ENCODE results near the gene CYTH2. TPM values are rescaled to one million over a fixed set of nuclear protein-coding genes. Genes with fewer than 3 reads are reported as not detected.

CYTH2 gene
- total and polyA plus RNA-seq, 9 of the 15 experiments (the other 6 are each of a cell fraction or from before 2014, with no cell fraction given): 1.8 to 45.2 (median 23.8) TPM

DNA sequence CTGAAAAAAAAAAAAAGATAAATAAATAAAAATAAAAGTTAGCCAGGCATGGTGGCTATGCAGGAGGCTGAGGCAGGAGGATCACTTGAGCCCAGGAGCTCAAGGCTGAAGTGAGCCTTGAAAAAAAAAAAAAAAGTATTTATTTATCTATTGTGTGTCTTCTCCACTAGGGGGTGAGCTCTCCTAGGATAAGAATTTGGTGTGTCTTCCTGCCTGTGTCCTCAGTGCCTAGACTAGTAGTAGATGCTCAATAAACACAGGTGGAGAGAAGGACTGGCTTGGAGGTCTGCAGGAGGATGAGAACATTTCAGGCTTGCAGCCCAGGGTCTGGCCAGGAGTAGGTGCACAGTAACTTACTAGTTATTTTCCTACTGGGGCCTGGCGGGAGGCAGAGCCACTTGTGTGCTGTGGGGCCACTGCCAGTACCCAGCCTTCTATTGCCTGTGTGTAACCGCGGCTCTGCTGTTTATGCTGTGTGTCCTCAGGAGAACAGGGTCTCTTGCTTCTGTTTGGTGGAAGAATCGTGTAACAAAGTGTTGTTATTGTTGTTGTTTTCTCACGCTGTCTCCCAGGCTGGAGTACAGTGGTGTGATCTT lies 37.1 kb downstream of the CYTH2 start (continued):
- TF ChIP-seq ATF7 (IDR thresholded peaks at IDR 0.05) (peak; percentile 51; the same call in 1 of the 2 replicates), U2AF1 (optimal IDR thresholded peaks at IDR 0.05; ENCODE audit: low read depth, low read length) (no peak), POLR2B (IDR thresholded peaks at IDR 0.05; ENCODE audit: low read depth, partially characterized antibody) (no peak), FOXA1 (IDR thresholded peaks at IDR 0.05; ENCODE audit: borderline replicate concordance) (no peak), ZNF551 (CRISPR knock-in tag; IDR thresholded peaks at IDR 0.05) (no peak), ZNF764 (CRISPR knock-in tag; IDR thresholded peaks at IDR 0.05; ENCODE audit: low read depth) (no peak), ASH1L (IDR thresholded peaks at IDR 0.05; ENCODE audit: borderline replicate concordance, low read depth, partially characterized antibody) (no peak), ZNF75A (CRISPR knock-in tag; IDR thresholded peaks at IDR 0.05) (no peak), MAZ (CRISPR knock-in tag; conservative IDR thresholded peaks at IDR 0.05 in 1 of 2, IDR thresholded peaks at IDR 0.05 in 1 of 2) (peak in 1 of 2 experiments; percentile 41; a peak in 1 of 4 replicates), GTF2E2 (tag; IDR thresholded peaks at IDR 0.05) (no peak), RNF2 (IDR thresholded peaks at IDR 0.05) (no peak), ZFX (CRISPR knock-in tag; IDR thresholded peaks at IDR 0.05) (no peak), RAD21 (CRISPR knock-in tag; conservative IDR thresholded peaks at IDR 0.05 in 1 of 2, IDR thresholded peaks at IDR 0.05 in 1 of 2) (peak; percentile 93 to 95), ZNF778 (CRISPR knock-in tag; IDR thresholded peaks at IDR 0.05) (no peak), PHF8 (IDR thresholded peaks at IDR 0.05; ENCODE audit: borderline replicate concordance, low read length) (no peak), NFE2 (IDR thresholded peaks at IDR 0.05; ENCODE audit: low read depth) (no peak)
- TF ChIP-seq, protein P1, sequence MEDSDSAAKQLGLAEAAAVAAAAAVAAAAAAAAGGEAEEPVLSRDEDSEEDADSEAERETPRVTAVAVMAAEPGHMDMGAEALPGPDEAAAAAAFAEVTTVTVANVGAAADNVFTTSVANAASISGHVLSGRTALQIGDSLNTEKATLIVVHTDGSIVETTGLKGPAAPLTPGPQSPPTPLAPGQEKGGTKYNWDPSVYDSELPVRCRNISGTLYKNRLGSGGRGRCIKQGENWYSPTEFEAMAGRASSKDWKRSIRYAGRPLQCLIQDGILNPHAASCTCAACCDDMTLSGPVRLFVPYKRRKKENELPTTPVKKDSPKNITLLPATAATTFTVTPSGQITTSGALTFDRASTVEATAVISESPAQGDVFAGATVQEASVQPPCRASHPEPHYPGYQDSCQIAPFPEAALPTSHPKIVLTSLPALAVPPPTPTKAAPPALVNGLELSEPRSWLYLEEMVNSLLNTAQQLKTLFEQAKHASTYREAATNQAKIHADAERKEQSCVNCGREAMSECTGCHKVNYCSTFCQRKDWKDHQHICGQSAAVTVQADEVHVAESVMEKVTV (CRISPR knock-in tag; IDR thresholded peaks at IDR 0.05): peak; percentile 87
- TF ChIP-seq, protein P2, sequence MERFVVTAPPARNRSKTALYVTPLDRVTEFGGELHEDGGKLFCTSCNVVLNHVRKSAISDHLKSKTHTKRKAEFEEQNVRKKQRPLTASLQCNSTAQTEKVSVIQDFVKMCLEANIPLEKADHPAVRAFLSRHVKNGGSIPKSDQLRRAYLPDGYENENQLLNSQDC (CRISPR knock-in tag; IDR thresholded peaks at IDR 0.05): no peak
- TF ChIP-seq, protein P3, sequence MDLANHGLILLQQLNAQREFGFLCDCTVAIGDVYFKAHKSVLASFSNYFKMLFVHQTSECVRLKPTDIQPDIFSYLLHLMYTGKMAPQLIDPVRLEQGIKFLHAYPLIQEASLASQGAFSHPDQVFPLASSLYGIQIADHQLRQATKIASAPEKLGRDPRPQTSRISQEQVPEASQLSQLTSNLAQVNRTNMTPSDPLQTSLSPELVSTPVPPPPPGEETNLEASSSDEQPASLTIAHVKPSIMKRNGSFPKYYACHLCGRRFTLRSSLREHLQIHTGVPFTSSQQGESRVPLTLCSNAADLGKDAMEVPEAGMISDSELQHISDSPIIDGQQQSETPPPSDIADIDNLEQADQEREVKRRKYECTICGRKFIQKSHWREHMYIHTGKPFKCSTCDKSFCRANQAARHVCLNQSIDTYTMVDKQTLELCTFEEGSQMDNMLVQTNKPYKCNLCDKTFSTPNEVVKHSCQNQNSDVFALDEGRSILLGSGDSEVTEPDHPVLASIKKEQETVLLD (IDR thresholded peaks at IDR 0.05): no peak
- TF ChIP-seq, protein P4, sequence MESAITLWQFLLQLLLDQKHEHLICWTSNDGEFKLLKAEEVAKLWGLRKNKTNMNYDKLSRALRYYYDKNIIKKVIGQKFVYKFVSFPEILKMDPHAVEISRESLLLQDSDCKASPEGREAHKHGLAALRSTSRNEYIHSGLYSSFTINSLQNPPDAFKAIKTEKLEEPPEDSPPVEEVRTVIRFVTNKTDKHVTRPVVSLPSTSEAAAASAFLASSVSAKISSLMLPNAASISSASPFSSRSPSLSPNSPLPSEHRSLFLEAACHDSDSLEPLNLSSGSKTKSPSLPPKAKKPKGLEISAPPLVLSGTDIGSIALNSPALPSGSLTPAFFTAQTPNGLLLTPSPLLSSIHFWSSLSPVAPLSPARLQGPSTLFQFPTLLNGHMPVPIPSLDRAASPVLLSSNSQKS (CRISPR knock-in tag; IDR thresholded peaks at IDR 0.05): no peak
- TF ChIP-seq, protein P5, sequence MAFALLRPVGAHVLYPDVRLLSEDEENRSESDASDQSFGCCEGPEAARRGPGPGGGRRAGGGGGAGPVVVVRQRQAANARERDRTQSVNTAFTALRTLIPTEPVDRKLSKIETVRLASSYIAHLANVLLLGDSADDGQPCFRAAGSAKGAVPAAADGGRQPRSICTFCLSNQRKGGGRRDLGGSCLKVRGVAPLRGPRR (CRISPR knock-in tag; IDR thresholded peaks at IDR 0.05): no peak
- TF ChIP-seq, protein P6, sequence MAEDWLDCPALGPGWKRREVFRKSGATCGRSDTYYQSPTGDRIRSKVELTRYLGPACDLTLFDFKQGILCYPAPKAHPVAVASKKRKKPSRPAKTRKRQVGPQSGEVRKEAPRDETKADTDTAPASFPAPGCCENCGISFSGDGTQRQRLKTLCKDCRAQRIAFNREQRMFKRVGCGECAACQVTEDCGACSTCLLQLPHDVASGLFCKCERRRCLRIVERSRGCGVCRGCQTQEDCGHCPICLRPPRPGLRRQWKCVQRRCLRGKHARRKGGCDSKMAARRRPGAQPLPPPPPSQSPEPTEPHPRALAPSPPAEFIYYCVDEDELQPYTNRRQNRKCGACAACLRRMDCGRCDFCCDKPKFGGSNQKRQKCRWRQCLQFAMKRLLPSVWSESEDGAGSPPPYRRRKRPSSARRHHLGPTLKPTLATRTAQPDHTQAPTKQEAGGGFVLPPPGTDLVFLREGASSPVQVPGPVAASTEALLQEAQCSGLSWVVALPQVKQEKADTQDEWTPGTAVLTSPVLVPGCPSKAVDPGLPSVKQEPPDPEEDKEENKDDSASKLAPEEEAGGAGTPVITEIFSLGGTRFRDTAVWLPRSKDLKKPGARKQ (CRISPR knock-in tag; IDR thresholded peaks at IDR 0.05): no peak

Data from K562 (cell line).